Ectodermal cell (in vitro differentiated cells): ENCODE measurements around the gene NCBP3.

Source experiments
- H3K27ac ChIP-seq: 2 replicates; pipeline ENCODE4 v1.7.0; 2013; ENCODE audit warnings: mild to moderate bottlenecking, low read depth, low read length; ENCODE audit not compliant: insufficient read depth, poor library complexity, severe bottlenecking
- H3K27me3 ChIP-seq: 2 replicates; pipeline ENCODE4 v1.7.0; 2013; ENCODE audit warnings: mild to moderate bottlenecking, low read length; ENCODE audit not compliant: insufficient read depth, control insufficient read depth, poor library complexity, severe bottlenecking
- H3K36me3 ChIP-seq: one replicate; pipeline ENCODE4 v1.7.0; 2013; ENCODE audit warnings: low read length; ENCODE audit not compliant: control insufficient read depth, insufficient read depth
- H3K4me1 ChIP-seq: one replicate; pipeline ENCODE4 v1.7.0; 2013; ENCODE audit warnings: low read length; ENCODE audit not compliant: control insufficient read depth, insufficient read depth
- H3K4me3 ChIP-seq: 2 replicates; pipeline ENCODE4 v1.7.0; 2013; ENCODE audit warnings: low read depth, low read length, control low read depth; ENCODE audit not compliant: insufficient read depth
- H3K9me3 ChIP-seq: 2 replicates; pipeline ENCODE4 v1.7.0; 2013; ENCODE audit warnings: mild to moderate bottlenecking, low read length, moderate library complexity; ENCODE audit not compliant: control insufficient read depth
- WGBS, 2 experiments: methylation state at CpG; one replicate each; pipeline ENCODE4 v1.1.7; 2013; ENCODE audit warnings: missing lambda C conversion rate in 2 of 2; 5-methylcytosine and 5-hydroxymethylcytosine counted together

The NCBP3 gene

GRCh38 chr17:3761918-3762380 lies 84.1 kb downstream of the NCBP3 start:
- H3K9me3 ChIP-seq, result no peaks in the 10 kb centered on the region
- WGBS, 2 experiments, result 89 to 90% methylated on average over 16 of the region's 16 CpGs
- H3K36me3 ChIP-seq, result no peaks in the 10 kb centered on the region
- H3K27ac ChIP-seq, result no peak overlapping the region
- no peak overlapping the region for H3K4me3 ChIP-seq
- H3K4me1 ChIP-seq, result no peaks in the 10 kb centered on the region
- no peaks in the 10 kb centered on the region for H3K27me3 ChIP-seq

- Histone ChIP-seq H3K27me3 (no peaks in the 10 kb centered on the region), H3K4me3 (no peak overlapping the region), H3K4me1 (no peaks in the 10 kb centered on the region), H3K9me3 (no peaks in the 10 kb centered on the region), H3K36me3 (no peaks in the 10 kb centered on the region), H3K27ac (no peak overlapping the region)
- WGBS, 2 experiments, result 92 to 94% methylated on average over 23 of the region's 23 CpGs
Observed at GRCh38 chr17:3761036-3761917, 84.8 kb downstream of the NCBP3 start.

- H3K27ac ChIP-seq, result no peak overlapping the region
- no peaks in the 10 kb centered on the region for H3K27me3 ChIP-seq
- no peaks in the 10 kb centered on the region for H3K36me3 ChIP-seq
- H3K4me1 ChIP-seq, result no peaks in the 10 kb centered on the region
- H3K4me3 ChIP-seq, result no peak overlapping the region
- 91 to 94% methylated on average over 6 of the region's 6 CpGs for WGBS, 2 experiments
- no peaks in the 10 kb centered on the region for H3K9me3 ChIP-seq
Observed at GRCh38 chr17:3759597-3760216, 86.3 kb downstream of the NCBP3 start.

- Histone ChIP-seq H3K4me3 (peak overlapping the region; percentile 43), H3K36me3 (no peaks in the 10 kb centered on the region), H3K9me3 (no peaks in the 10 kb centered on the region), H3K4me1 (no peaks in the 10 kb centered on the region), H3K27me3 (no peaks in the 10 kb centered on the region), H3K27ac (no peak overlapping the region)
- 59 to 60% methylated on average over 17 to 20 of the region's 20 CpGs for WGBS, 2 experiments
Observed at GRCh38 chr17:3755335-3756030, 90.6 kb downstream of the NCBP3 start.

GRCh38 chr17:3754458-3755334 lies 91.3 kb downstream of the NCBP3 start:
- WGBS, 2 experiments, result 15 to 20% methylated on average over 56 of the region's 56 CpGs
- Histone ChIP-seq H3K27me3 (no peaks in the 10 kb centered on the region), H3K9me3 (no peaks in the 10 kb centered on the region), H3K27ac (no peak overlapping the region), H3K4me1 (no peaks in the 10 kb centered on the region), H3K36me3 (no peaks in the 10 kb centered on the region), H3K4me3 (peak overlapping the region; percentile 43)

GRCh38 chr17:3754066-3754457 lies 92.0 kb downstream of the NCBP3 start:
- no peaks in the 10 kb centered on the region for H3K9me3 ChIP-seq
- no peaks in the 10 kb centered on the region for H3K27me3 ChIP-seq
- 94 to 96% methylated on average over 15 to 17 of the region's 18 CpGs for WGBS, 2 experiments
- no peaks in the 10 kb centered on the region for H3K36me3 ChIP-seq
- no peak overlapping the region for H3K27ac ChIP-seq
- H3K4me3 ChIP-seq, result no peak overlapping the region
- no peaks in the 10 kb centered on the region for H3K4me1 ChIP-seq

- WGBS, 2 experiments, result 85 to 88% methylated on average over 12 of the region's 12 CpGs
- Histone ChIP-seq H3K27ac (no peak overlapping the region), H3K27me3 (no peaks in the 10 kb centered on the region), H3K4me1 (no peaks in the 10 kb centered on the region), H3K36me3 (no peaks in the 10 kb centered on the region), H3K4me3 (no peak overlapping the region), H3K9me3 (no peaks in the 10 kb centered on the region)
Observed at GRCh38 chr17:3753624-3754023, 92.4 kb downstream of the NCBP3 start.
